ENCODE data around the gene EML6. TPM values are rescaled to one million over a fixed set of nuclear protein-coding genes. Genes with fewer than 3 reads are reported as not detected.

EML6 gene
- total RNA-seq, 1 experiment from 2014 or later, result 1.5 TPM

GRCh38 chr2:54750040-54750439 lies 26.6 kb downstream of the EML6 start:
- TF ChIP-seq, protein P1, sequence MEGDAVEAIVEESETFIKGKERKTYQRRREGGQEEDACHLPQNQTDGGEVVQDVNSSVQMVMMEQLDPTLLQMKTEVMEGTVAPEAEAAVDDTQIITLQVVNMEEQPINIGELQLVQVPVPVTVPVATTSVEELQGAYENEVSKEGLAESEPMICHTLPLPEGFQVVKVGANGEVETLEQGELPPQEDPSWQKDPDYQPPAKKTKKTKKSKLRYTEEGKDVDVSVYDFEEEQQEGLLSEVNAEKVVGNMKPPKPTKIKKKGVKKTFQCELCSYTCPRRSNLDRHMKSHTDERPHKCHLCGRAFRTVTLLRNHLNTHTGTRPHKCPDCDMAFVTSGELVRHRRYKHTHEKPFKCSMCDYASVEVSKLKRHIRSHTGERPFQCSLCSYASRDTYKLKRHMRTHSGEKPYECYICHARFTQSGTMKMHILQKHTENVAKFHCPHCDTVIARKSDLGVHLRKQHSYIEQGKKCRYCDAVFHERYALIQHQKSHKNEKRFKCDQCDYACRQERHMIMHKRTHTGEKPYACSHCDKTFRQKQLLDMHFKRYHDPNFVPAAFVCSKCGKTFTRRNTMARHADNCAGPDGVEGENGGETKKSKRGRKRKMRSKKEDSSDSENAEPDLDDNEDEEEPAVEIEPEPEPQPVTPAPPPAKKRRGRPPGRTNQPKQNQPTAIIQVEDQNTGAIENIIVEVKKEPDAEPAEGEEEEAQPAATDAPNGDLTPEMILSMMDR (conservative IDR thresholded peaks at IDR 0.05), result no peak
- H4K5ac ChIP-seq (ENCODE audit: insufficient read length, low read depth, low read length), result no peak overlapping the region
- H3K36me3 Mint-ChIP-seq (ENCODE audit: insufficient read depth in 1 of 3, low read depth in 3 of 3), result no peaks in the 10 kb centered on the region
- H2BK120ac ChIP-seq (ENCODE audit: low read depth, low read length, poor library complexity, severe bottlenecking), result no peak overlapping the region
- H3K56ac ChIP-seq (ENCODE audit: insufficient read length, low read depth, low read length), result no peak overlapping the region
- no peak overlapping the region for H3K23ac ChIP-seq (ENCODE audit: insufficient read length, low read depth, low read length)
- H3K4me3 Mint-ChIP-seq, result no peak overlapping the region
- no peak overlapping the region for H2BK5ac ChIP-seq (ENCODE audit: insufficient read length, low read length)
- no peaks in the 10 kb centered on the region for H4K20me1 ChIP-seq (ENCODE audit: control insufficient read depth, insufficient read depth, insufficient read length)
- no peak overlapping the region for H2BK12ac ChIP-seq (ENCODE audit: insufficient read length, low read depth, low read length)
- H3K9ac ChIP-seq (ENCODE audit: extremely low read depth, insufficient read length, low read length), result no peak overlapping the region
- no peaks in the 10 kb centered on the region for H3K9me3 Mint-ChIP-seq
- H3K79me1 ChIP-seq (ENCODE audit: insufficient read depth, low read depth, low read length, poor library complexity, severe bottlenecking), result no peaks in the 10 kb centered on the region
- H4K91ac ChIP-seq (ENCODE audit: insufficient read length, low read depth, low read length), result no peak overlapping the region
- no peak overlapping the region for H3K27ac Mint-ChIP-seq
- H3K27me3 ChIP-seq (ENCODE audit: insufficient read depth, low read length), result no peaks in the 10 kb centered on the region
- H3K4ac ChIP-seq (ENCODE audit: low read depth, low read length), result no peak overlapping the region
- no peak overlapping the region for H2AK5ac ChIP-seq (ENCODE audit: insufficient read length, low read length)
- DNase-seq, result no peak
- H3K14ac ChIP-seq (ENCODE audit: insufficient read depth, low read length), result no peak overlapping the region
- peaks cover 0 to 3% of the 10 kb centered on the region in 2 experiments; a peak in 1 of 4 replicates for H3K4me1 Mint-ChIP-seq
- no peaks in the 10 kb centered on the region for H3K9me3 ChIP-seq (ENCODE audit: control insufficient read depth, low read depth, low read length)
- H3K23me2 ChIP-seq (ENCODE audit: insufficient read length, low read depth, low read length, poor library complexity, severe bottlenecking), result no peaks in the 10 kb centered on the region
- no peak overlapping the region for H2BK15ac ChIP-seq (ENCODE audit: low read depth, low read length)
- H3K27ac ChIP-seq (ENCODE audit: insufficient read length, low read depth, low read length), result no peak overlapping the region
- H4K8ac ChIP-seq (replicated peaks; ENCODE audit: insufficient read length, low read depth, low read length), result no peak overlapping the region
- H3K4me1 ChIP-seq (ENCODE audit: insufficient read depth, low read length), result no peaks in the 10 kb centered on the region; the same call in 1 of the 2 replicates
- no peak overlapping the region for H3K4me2 ChIP-seq (ENCODE audit: insufficient read depth, insufficient read length, low read length)
- H3K79me2 ChIP-seq (ENCODE audit: insufficient read depth, low read length), result no peaks in the 10 kb centered on the region
- no peak overlapping the region for H3K18ac ChIP-seq (ENCODE audit: insufficient read length, low read depth, low read length)
- H3K27me3 Mint-ChIP-seq (ENCODE audit: low read depth), result no peaks in the 10 kb centered on the region
- H2BK20ac ChIP-seq (ENCODE audit: low read depth, low read length, poor library complexity, severe bottlenecking), result no peak overlapping the region
- H3T11ph ChIP-seq (ENCODE audit: low read length), result no peak overlapping the region
- no CpG with 5 or more reads among the region's 5 CpGs for WGBS (ENCODE audit: extremely low coverage, insufficient read length, low lambda C conversion rate)
- no peak overlapping the region for H2AFZ ChIP-seq (ENCODE audit: low read length)
